NT2/D1 (cell line): ENCODE measurements around the gene SEMA4F.

Experiments used
- YY1 ChIP-seq: IDR thresholded peaks from 2 replicates; pipeline ENCODE4 v1.6.1; 2011; ENCODE audit not compliant: insufficient read length, insufficient read depth
- ZNF274 ChIP-seq: IDR thresholded peaks from 2 replicates; pipeline ENCODE4 v1.6.1; 2011; ENCODE audit warnings: mild to moderate bottlenecking, low read depth, low read length

- TF ChIP-seq ZNF274: no peak
- TF ChIP-seq YY1: no peak
These were observed 48.1 kb downstream of the SEMA4F start for GRCh38 chr2:74702001-74702715.
